Measurements from ENCODE around the gene ERP44.

Gene ERP44

DNA sequence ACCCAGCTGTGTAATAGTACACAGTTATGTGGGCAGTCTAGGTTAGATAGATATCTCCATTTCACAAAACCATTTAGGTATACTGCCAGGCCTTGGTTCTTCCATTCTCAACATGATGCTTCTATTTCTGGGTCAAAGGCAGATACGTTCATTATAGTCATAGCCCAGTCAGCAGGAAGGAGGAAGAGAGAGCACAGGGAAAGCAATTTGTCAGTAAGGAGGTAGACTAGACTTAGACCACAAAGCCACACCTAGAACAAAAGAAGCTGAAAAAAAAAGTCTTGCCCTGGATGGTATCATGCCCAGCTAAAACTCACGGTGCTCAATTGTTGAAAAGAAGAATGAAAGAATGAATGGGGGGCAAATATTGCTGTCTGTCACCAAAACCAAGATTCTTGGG lies 7.8 kb upstream of the ERP44 start:
- Histone ChIP-seq H3K4me3 (ENCODE audit: low read depth in 1 of 2, low read length in 1 of 2) (no peak overlapping the region), H3K27ac (no peak overlapping the region), H3K4me1 (ENCODE audit: control insufficient read depth in 1 of 2, insufficient read depth in 1 of 2, low read depth in 1 of 2, low read length in 1 of 2) (no peaks in the 10 kb centered on the region), H3K27me3 (no peaks in the 10 kb centered on the region), H3K9me3 (no peaks in the 10 kb centered on the region), H3K36me3 (peaks cover 12% of the 10 kb centered on the region)
- TF ChIP-seq, protein P1, sequence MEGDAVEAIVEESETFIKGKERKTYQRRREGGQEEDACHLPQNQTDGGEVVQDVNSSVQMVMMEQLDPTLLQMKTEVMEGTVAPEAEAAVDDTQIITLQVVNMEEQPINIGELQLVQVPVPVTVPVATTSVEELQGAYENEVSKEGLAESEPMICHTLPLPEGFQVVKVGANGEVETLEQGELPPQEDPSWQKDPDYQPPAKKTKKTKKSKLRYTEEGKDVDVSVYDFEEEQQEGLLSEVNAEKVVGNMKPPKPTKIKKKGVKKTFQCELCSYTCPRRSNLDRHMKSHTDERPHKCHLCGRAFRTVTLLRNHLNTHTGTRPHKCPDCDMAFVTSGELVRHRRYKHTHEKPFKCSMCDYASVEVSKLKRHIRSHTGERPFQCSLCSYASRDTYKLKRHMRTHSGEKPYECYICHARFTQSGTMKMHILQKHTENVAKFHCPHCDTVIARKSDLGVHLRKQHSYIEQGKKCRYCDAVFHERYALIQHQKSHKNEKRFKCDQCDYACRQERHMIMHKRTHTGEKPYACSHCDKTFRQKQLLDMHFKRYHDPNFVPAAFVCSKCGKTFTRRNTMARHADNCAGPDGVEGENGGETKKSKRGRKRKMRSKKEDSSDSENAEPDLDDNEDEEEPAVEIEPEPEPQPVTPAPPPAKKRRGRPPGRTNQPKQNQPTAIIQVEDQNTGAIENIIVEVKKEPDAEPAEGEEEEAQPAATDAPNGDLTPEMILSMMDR (IDR thresholded peaks at IDR 0.05) = no peak

DNA sequence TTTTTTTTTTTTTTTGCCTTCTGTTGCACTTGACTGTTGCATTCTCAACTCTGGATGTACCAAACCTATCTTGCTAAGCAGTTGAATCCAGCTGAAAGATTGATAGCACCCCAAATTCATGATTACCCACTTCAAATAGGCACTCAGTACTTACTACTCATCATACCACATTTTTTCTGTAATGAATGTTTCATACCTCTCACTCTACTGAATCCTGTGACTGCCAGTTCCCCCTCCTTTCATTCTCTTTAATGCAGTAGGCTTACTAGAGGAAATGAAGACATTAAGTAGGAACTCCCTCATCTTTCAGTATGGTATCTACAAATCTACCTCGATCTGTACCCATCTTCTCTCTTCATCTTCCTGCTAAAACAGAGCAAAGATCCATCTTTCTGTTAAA lies 7.1 kb upstream of the ERP44 start:
- H3K9me3 ChIP-seq = no peaks in the 10 kb centered on the region
- no peaks in the 10 kb centered on the region for H3K27me3 ChIP-seq
- H3K4me3 ChIP-seq (ENCODE audit: low read depth in 1 of 2, low read length in 1 of 2) = no peak overlapping the region
- TF ChIP-seq, protein P1 (IDR thresholded peaks at IDR 0.05) = no peak
- H3K36me3 ChIP-seq = peaks cover 12% of the 10 kb centered on the region
- H3K27ac ChIP-seq = no peak overlapping the region
- H3K4me1 ChIP-seq (ENCODE audit: control insufficient read depth in 1 of 2, insufficient read depth in 1 of 2, low read depth in 1 of 2, low read length in 1 of 2) = no peaks in the 10 kb centered on the region

DNA sequence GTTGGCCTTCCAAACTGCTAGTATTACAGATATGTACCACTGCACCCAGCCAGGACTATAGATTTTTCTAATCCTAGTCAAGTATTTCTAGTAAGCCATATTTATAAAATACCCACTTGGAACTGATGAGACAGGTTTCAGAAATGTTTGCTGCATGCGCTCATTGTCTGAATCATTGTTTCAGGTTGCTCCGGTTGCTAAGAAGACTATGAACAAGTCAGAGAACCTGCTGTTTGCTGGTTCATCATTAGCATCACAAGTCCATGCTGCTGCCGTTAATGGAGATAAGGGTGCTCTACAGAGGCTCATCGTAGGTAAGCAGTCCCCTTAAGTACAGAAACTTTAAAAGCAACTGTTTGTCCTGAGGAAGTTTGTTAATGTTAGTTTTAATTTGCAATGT lies 5.5 kb upstream of the ERP44 start:
- H3K27me3 ChIP-seq = no peaks in the 10 kb centered on the region
- TF ChIP-seq, protein P1 (IDR thresholded peaks at IDR 0.05) = no peak
- peaks cover 8 to 10% of the 10 kb centered on the region in 2 experiments for H3K4me1 ChIP-seq (ENCODE audit: control insufficient read depth in 1 of 2, insufficient read depth in 1 of 2, low read depth in 1 of 2, low read length in 1 of 2)
- H3K4me3 ChIP-seq (ENCODE audit: low read depth in 1 of 2, low read length in 1 of 2) = no peak overlapping the region
- peaks cover 12% of the 10 kb centered on the region for H3K36me3 ChIP-seq
- no peak overlapping the region for H3K27ac ChIP-seq
- H3K9me3 ChIP-seq = no peaks in the 10 kb centered on the region

DNA sequence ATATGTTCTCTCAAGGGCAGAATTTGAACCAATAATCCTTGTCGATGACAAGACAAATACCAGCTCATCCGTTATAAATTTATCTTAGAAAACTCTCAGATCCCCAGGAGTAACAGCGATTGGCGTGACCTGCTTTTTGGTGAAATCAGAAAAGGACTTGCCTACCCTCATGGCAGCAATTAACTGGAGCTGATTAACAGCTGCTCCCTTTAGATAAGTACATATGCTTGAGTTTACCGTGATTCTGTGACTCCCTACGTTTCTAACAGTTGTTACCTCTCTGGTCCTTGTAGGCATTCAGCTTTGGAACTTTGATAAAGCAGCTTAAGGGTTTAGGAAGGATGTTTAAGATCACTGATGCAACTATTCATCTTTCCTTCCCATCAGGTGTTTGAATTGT lies 2.8 kb upstream of the ERP44 start:
- no peaks in the 10 kb centered on the region for H3K27me3 ChIP-seq

DNA sequence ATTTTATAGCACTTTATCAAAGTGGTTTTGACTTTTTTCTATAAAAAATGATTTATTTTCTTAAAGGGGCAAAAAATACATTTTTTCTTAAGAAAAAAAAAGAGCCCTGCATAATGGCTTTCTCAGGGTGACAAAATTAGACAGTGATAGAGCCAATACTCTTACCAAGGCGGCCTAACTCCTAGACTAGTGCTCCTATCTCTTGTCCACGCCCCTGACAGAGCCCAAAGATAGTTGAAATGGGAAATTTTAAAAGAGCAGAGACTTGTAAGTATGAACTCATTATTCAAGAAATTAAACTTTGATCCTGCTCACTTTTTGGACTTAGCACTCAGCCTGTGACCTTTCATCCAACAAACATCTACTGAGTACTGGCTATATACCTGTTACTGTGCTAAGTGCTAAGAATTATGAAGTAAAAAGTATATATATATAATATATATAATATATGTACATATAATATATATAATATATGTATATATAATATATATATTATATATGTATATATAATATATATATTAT lies 1.4 kb upstream of the ERP44 start:
- H3K27ac ChIP-seq = no peak overlapping the region
- no peaks in the 10 kb centered on the region for H3K27me3 ChIP-seq
- peak overlapping the region; percentile 76 for H3K4me3 ChIP-seq (ENCODE audit: low read depth in 1 of 2, low read length in 1 of 2)
- peaks cover 21% of the 10 kb centered on the region in 2 experiments for H3K4me1 ChIP-seq (ENCODE audit: control insufficient read depth in 1 of 2, insufficient read depth in 1 of 2, low read depth in 1 of 2, low read length in 1 of 2)
- TF ChIP-seq, protein P1 (IDR thresholded peaks at IDR 0.05) = no peak
- no peaks in the 10 kb centered on the region for H3K36me3 ChIP-seq
- H3K9me3 ChIP-seq = no peaks in the 10 kb centered on the region

More for the DNA sequence above, 2.8 kb upstream of the ERP44 start:
- peaks cover 21% of the 10 kb centered on the region in 2 experiments for H3K4me1 ChIP-seq (ENCODE audit: control insufficient read depth in 1 of 2, insufficient read depth in 1 of 2, low read depth in 1 of 2, low read length in 1 of 2)
- no peak overlapping the region for H3K27ac ChIP-seq
- TF ChIP-seq, protein P1 (IDR thresholded peaks at IDR 0.05) = no peak
- H3K36me3 ChIP-seq = peaks cover 9% of the 10 kb centered on the region
- H3K4me3 ChIP-seq (ENCODE audit: low read depth in 1 of 2, low read length in 1 of 2) = no peak overlapping the region
- H3K9me3 ChIP-seq = no peaks in the 10 kb centered on the region

DNA sequence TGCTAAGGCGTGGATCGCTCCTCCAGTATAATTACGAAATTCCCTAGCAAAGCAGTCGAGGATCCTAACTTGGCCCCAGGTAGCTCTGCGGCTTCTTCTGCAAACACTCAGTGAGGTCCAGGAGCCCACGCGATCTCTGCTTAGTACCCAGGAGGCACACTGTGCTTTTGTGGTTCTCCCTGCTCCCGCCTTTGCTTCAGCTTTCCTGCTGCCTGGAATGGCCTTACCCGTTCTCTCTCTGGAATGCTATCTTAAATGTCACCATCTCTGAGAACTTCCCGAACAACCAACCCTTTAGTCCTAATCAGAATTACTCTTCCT lies 882 bp upstream of the ERP44 start:
- TF ChIP-seq, protein P1 (IDR thresholded peaks at IDR 0.05) = no peak
- Histone ChIP-seq H3K9me3 (no peaks in the 10 kb centered on the region), H3K36me3 (no peaks in the 10 kb centered on the region), H3K27ac (peak overlapping the region; percentile 89), H3K4me3 (ENCODE audit: low read depth in 1 of 2, low read length in 1 of 2) (peak overlapping the region; percentile 76), H3K4me1 (ENCODE audit: control insufficient read depth in 1 of 2, insufficient read depth in 1 of 2, low read depth in 1 of 2, low read length in 1 of 2) (peaks cover 21% of the 10 kb centered on the region in 2 experiments), H3K27me3 (no peaks in the 10 kb centered on the region)
